ENCODE measurements around the gene OR2AG2. TPM values are rescaled to one million over a fixed set of nuclear protein-coding genes. Genes with fewer than 3 reads are reported as not detected.

Gene OR2AG2
- total and polyA plus RNA-seq, 9 donors = under 0.01 to 0.17 (median 0.05) TPM; not detected in 4

- H3K36me3 ChIP-seq = no peaks in the 10 kb centered on the region
- no peaks in the 10 kb centered on the region for H3K27me3 ChIP-seq
- H3K27ac ChIP-seq = no peak overlapping the region
- DNase-seq = no peak
- WGBS, 3 donors = 45 to 56% (median 55%) methylated on average over 2 of the region's 2 CpGs
- no peaks in the 10 kb centered on the region for H3K4me1 ChIP-seq (ENCODE audit: insufficient read depth)
- H3K4me3 ChIP-seq = no peak overlapping the region
- no peaks in the 10 kb centered on the region for H3K9me3 ChIP-seq
- intact Hi-C loops (cut with DNase I) = no loop called here
- TF ChIP-seq CTCF (IDR thresholded peaks at IDR 0.05) (no peak), POLR2A (IDR thresholded peaks at IDR 0.05) (no peak), EP300 (IDR thresholded peaks at IDR 0.05) (no peak)
Measured at GRCh38 chr11:6745465-6746015, 26.2 kb downstream of the OR2AG2 start.

DNA sequence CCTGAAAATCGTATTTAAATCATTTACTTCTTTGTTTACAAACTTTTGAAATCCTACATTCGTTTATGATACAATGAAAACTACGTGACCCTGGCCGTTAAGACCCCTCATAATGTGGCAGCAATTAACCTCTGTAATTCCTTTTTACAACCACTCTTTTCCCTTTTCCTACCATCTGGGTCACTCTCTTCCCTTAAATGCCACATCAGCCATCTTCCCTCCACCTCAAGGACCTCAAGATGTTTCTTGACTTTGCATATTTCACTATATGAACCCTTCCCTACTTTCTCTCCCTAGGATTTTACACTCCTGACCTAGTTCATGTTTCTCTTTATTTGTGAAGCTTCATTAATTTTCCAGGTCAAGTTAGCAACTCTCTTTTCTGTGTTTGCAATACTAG lies 26.8 kb downstream of the OR2AG2 start:
- Histone ChIP-seq H3K27ac (no peak overlapping the region), H3K9me3 (no peaks in the 10 kb centered on the region), H3K27me3 (no peaks in the 10 kb centered on the region), H3K4me1 (ENCODE audit: insufficient read depth) (no peaks in the 10 kb centered on the region), H3K36me3 (no peaks in the 10 kb centered on the region), H3K4me3 (no peak overlapping the region)
- WGBS, 3 donors = 36 to 56% (median 47%) methylated on average over 3 to 4 of the region's 4 CpGs
- DNase-seq = no peak
- intact Hi-C loops (cut with DNase I) = no loop called here
- TF ChIP-seq CTCF (IDR thresholded peaks at IDR 0.05) (no peak), EP300 (IDR thresholded peaks at IDR 0.05) (no peak), POLR2A (IDR thresholded peaks at IDR 0.05) (no peak)

- TF ChIP-seq CTCF (IDR thresholded peaks at IDR 0.05) = no peak
- TF ChIP-seq EP300 (IDR thresholded peaks at IDR 0.05) = no peak
- no peak for TF ChIP-seq POLR2A (IDR thresholded peaks at IDR 0.05)
- Histone ChIP-seq H3K36me3 (no peaks in the 10 kb centered on the region), H3K27ac (no peak overlapping the region), H3K4me1 (ENCODE audit: insufficient read depth) (no peaks in the 10 kb centered on the region), H3K4me3 (no peak overlapping the region), H3K9me3 (no peaks in the 10 kb centered on the region), H3K27me3 (no peaks in the 10 kb centered on the region)
- intact Hi-C loops (cut with DNase I) = no loop called here
- no peak for DNase-seq
- 59 to 66% (median 61%) methylated on average over 7 of the region's 7 CpGs for WGBS, 3 donors
Measured at GRCh38 chr11:6742260-6742659, 29.5 kb downstream of the OR2AG2 start.

- Histone ChIP-seq H3K4me1 (ENCODE audit: insufficient read depth) (no peaks in the 10 kb centered on the region), H3K36me3 (no peaks in the 10 kb centered on the region), H3K4me3 (no peak overlapping the region), H3K27me3 (no peaks in the 10 kb centered on the region), H3K27ac (no peak overlapping the region), H3K9me3 (no peaks in the 10 kb centered on the region)
- no peak for TF ChIP-seq EP300 (IDR thresholded peaks at IDR 0.05)
- TF ChIP-seq POLR2A (IDR thresholded peaks at IDR 0.05) = no peak
- WGBS, 3 donors = 89 to 97% (median 96%) methylated on average over 1 of the region's 1 CpG
- no peak for DNase-seq
- intact Hi-C loops (cut with DNase I) = no loop called here
Measured at GRCh38 chr11:6738590-6738989, 33.2 kb downstream of the OR2AG2 start.

- TF ChIP-seq CTCF (IDR thresholded peaks at IDR 0.05) (no peak), EP300 (IDR thresholded peaks at IDR 0.05) (no peak), POLR2A (IDR thresholded peaks at IDR 0.05) (no peak)
- Histone ChIP-seq H3K4me1 (ENCODE audit: insufficient read depth) (no peaks in the 10 kb centered on the region), H3K4me3 (no peak overlapping the region), H3K27ac (no peak overlapping the region), H3K9me3 (no peaks in the 10 kb centered on the region), H3K36me3 (no peaks in the 10 kb centered on the region), H3K27me3 (no peaks in the 10 kb centered on the region)
- DNase-seq = no peak
- 12 to 18% (median 12%) methylated on average over 2 of the region's 2 CpGs for WGBS, 3 donors
- intact Hi-C loops (cut with DNase I) = no loop called here
Measured at GRCh38 chr11:6737872-6738466, 33.8 kb downstream of the OR2AG2 start.
